Esophagus (tissue), 2 donors: ENCODE data around the gene CYTH4. TPM values are rescaled to one million over a fixed set of nuclear protein-coding genes. Genes with fewer than 3 reads are reported as not detected.

Experiments
- H3K27ac ChIP-seq, 2 donors: one replicate each; pipeline ENCODE4 v1.5.1; 2013; ENCODE audit warnings: low read depth in 2 of 2, mild to moderate bottlenecking in 2 of 2, inconsistent platforms in 1 of 2, low read length in 1 of 2, moderate library complexity in 1 of 2
- H3K27me3 ChIP-seq, 2 donors: one replicate each; pipeline ENCODE4 v1.6.1; 2013; ENCODE audit warnings: low read length in 2 of 2, control low read depth in 1 of 2, mild to moderate bottlenecking in 1 of 2; ENCODE audit not compliant: insufficient read depth in 2 of 2, control insufficient read depth in 1 of 2
- H3K36me3 ChIP-seq, 2 donors: one replicate each; pipeline ENCODE4 v1.6.1; 2013; ENCODE audit warnings: low read length in 1 of 2; ENCODE audit not compliant: control insufficient read depth in 2 of 2, insufficient read depth in 2 of 2
- H3K4me1 ChIP-seq, 2 donors: one replicate each; pipeline ENCODE4 v1.6.1; 2013; ENCODE audit warnings: low read length in 1 of 2; ENCODE audit not compliant: control insufficient read depth in 2 of 2, insufficient read depth in 2 of 2
- H3K4me3 ChIP-seq, 2 donors: one replicate each; pipeline ENCODE4 v1.5.1; 2013; ENCODE audit warnings: low read length in 2 of 2, mild to moderate bottlenecking in 2 of 2, low read depth in 1 of 2, moderate library complexity in 1 of 2
- H3K9me3 ChIP-seq, 2 donors: one replicate each; pipeline ENCODE4 v1.6.1; 2013; ENCODE audit warnings: mild to moderate bottlenecking in 2 of 2, low read depth in 1 of 2, low read length in 1 of 2, moderate library complexity in 1 of 2; ENCODE audit not compliant: control insufficient read depth in 2 of 2, insufficient read depth in 1 of 2
- WGBS, 2 donors: extraction: QIAGEN DNeasy Blood & Tissue Kit; methylation state at CpG; one replicate each; pipeline ENCODE4 v1.1.7; 2013; 5-methylcytosine and 5-hydroxymethylcytosine counted together
- polyA plus RNA-seq, 2 donors: library from polyadenylated mRNA; stranded (reverse); fragments of 200-250 nt; gene quantifications; one replicate each; pipeline ENCODE4 v1.2.3, GENCODE V29; 2013
- donor health status: healthy with polysubstance abuse.
- donor health status: Bipolar disorder and iron deficiency.

CYTH4 gene
- polyA plus RNA-seq, 2 donors = 1.4 to 4.1 TPM

DNA sequence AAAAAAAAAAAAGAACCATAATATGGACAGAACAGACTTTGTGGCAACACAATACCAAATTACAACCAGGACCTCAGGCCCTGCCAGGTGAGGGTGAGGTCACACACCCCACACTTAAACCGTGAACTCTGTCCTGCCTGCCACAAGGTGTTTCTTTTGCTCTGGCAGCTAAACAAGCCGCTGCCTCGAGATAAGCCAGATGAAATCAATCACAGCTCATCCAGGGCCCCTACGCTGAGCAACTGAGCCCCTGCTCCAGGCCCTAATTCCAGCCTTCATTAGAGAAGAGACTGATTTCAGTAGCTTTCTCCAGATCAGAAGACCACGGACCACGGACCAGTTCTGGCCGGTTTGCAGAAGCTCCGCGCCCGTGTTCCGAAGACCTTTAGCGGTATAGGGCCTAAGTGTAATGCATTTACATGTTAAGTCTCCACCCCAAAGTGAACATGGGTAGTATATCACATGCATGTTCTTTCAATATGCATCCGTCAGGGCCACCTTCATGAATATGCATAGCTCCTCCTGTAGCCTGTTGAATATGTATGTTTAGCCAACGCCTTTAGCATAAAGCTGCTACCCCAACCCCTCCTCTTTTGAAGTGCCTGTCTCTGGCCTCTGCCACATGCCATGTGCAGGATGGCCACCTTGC, 23.4 kb upstream of the CYTH4 start:
- Histone ChIP-seq H3K27me3 (peaks cover 0 to 2% of the 10 kb centered on the region in 2 donors), H3K36me3 (no peaks in the 10 kb centered on the region), H3K9me3 (peaks cover 0 to under 1% of the 10 kb centered on the region in 2 donors), H3K4me3 (no peak overlapping the region), H3K4me1 (no peaks in the 10 kb centered on the region), H3K27ac (no peak overlapping the region)
- 64 to 70% methylated on average over 14 of the region's 14 CpGs for WGBS, 2 donors

DNA sequence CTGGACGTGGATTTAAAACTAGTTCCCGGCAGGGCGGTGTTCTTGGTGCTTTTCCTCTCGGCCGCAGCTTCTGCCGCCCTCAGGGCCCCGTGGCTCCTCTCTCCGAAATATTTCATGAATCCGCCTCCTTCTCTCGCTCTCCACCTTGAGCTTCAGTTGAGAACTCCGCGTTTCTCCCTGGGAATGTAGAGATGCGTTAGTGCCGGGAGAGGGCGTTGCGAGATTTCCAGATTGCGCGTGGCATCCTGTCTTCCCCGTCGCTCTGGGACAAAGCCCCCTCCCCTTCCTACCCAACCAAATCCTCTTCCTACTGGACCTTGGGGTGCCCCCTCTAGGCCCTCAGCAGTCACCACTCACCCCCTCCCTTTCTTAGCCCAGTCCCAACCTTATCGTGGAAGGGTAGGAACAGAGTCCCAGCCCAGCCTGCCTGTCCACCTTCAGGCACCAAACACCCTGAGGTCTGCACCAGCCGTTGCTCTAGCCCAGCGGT, 22.7 kb upstream of the CYTH4 start:
- H3K4me3 ChIP-seq = no peak overlapping the region
- 11 to 16% methylated on average over 23 of the region's 23 CpGs for WGBS, 2 donors
- H3K36me3 ChIP-seq = no peaks in the 10 kb centered on the region
- H3K4me1 ChIP-seq = no peaks in the 10 kb centered on the region
- H3K27ac ChIP-seq = no peak overlapping the region
- peaks cover 0 to 2% of the 10 kb centered on the region in 2 donors for H3K27me3 ChIP-seq
- peaks cover 4 to 8% of the 10 kb centered on the region in 2 donors for H3K9me3 ChIP-seq

DNA sequence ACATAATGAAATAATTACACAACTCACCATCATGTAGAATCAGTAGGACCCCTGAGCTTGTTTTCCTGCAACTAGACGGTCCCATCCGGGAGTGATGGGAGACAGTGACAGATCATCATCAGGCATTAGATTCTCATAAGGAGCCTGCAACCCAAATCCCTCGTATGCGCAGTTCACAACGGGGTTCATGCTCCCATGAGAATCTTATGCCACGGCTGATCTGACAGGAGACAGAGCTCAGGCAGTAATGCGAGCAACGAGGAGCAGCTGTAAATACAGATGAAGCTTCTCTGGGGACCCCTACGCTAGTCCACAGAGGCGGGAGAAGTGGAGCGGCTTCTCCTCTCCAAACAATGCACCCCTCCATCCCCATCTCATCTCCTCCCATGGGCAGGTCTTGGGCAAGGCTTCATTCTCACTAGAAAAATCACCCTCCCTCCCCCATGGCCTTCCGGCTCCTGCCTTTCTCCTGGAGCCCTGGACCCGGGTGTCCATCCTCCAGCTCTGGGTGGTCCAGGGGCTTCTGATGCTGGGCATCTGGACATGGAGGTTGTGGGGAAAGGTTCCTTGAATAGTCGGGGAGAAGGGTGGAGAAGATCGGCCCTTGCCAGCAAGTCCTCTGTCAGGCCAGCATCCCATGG, 22.0 kb upstream of the CYTH4 start:
- H3K36me3 ChIP-seq = no peaks in the 10 kb centered on the region
- H3K27me3 ChIP-seq = peaks cover 0 to 2% of the 10 kb centered on the region in 2 donors
- no peaks in the 10 kb centered on the region for H3K4me1 ChIP-seq
- H3K4me3 ChIP-seq = no peak overlapping the region
- peaks cover 6 to 9% of the 10 kb centered on the region in 2 donors for H3K9me3 ChIP-seq
- H3K27ac ChIP-seq = no peak overlapping the region
- WGBS, 2 donors = 53 to 60% methylated on average over 15 of the region's 15 CpGs

- WGBS, 2 donors = 23 to 24% methylated on average over 14 of the region's 14 CpGs
- Histone ChIP-seq H3K27me3 (peaks cover 0 to 2% of the 10 kb centered on the region in 2 donors), H3K4me1 (no peaks in the 10 kb centered on the region)
Observed at GRCh38 chr22:37260901-37261336, 21.4 kb upstream of the CYTH4 start.

DNA sequence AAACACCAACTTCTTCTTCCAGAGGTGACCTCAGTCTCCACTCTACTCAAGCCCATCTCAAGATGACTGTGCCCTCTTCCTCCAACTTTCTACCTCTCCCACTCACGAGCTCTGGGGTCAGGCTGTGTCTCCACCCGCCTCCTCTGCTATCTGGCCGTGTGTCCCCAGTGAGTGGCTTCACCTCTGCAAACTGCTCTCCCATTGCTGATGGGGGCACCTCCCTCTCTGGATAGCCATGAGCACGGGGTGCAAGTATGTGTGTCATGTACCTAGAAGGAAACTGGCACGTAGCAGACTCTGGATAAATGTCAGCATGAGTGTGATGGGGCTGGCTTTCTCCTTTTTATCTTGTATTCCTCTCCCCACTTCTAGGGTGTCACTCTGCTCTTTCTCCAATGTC, 20.0 kb upstream of the CYTH4 start:
- H3K9me3 ChIP-seq = peaks cover 6 to 9% of the 10 kb centered on the region in 2 donors
- no peaks in the 10 kb centered on the region for H3K4me1 ChIP-seq
- no peaks in the 10 kb centered on the region for H3K36me3 ChIP-seq
- WGBS, 2 donors = 61 to 64% methylated on average over 5 of the region's 5 CpGs
- H3K4me3 ChIP-seq = no peak overlapping the region
- H3K27ac ChIP-seq = no peak overlapping the region
- H3K27me3 ChIP-seq = no peaks in the 10 kb centered on the region

More at GRCh38 chr22:37260901-37261336, 21.4 kb upstream of the CYTH4 start:
- Histone ChIP-seq H3K4me3 (no peak overlapping the region), H3K36me3 (no peaks in the 10 kb centered on the region), H3K27ac (no peak overlapping the region), H3K9me3 (peaks cover 6 to 9% of the 10 kb centered on the region in 2 donors)

DNA sequence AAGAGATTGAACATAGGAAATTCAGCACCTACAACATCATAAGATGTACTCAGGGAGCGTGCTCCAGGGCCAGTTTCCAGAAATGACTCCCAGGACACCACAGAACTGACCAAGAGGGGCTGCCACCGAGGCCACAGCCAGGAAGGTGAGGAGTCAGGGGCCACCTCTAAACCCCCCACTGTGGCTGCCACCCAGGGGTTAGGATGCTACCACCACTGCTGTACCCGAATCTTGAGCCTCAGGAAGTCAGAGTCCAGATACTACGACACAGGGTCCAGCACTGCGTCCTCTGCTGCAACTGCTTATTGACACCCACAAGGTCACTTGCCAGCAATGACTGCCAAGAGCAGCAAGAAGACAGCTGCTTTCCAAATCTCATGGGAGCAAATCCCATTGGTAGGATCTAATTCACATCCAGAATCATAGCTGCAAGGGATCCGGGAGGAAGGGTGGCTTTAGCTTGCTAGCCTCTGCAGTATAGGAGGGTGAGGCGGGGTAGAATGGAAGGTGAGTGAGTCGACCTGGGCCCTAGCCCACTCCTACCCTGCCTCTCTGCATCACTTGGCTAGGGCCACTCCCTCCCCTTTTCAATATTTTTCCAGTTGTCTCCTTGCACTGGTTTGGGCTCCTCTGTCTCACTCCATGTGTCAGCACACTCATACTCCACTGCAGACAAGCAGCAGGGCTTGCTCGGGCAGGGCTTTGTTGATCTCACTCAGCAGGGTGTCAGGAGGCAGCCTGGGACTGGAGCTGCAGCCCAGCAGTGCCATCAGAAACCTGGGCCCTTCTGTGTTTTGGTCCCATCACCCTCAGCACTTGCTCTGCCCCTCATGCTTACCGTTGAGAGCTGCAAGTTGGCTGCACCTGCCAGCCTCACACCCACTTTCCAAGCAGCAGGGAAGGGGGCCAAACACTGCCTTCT, 18.1 kb upstream of the CYTH4 start:
- 79 to 82% methylated on average over 10 of the region's 10 CpGs for WGBS, 2 donors
- H3K4me1 ChIP-seq = no peaks in the 10 kb centered on the region
- peaks cover 6 to 9% of the 10 kb centered on the region in 2 donors for H3K9me3 ChIP-seq
- no peaks in the 10 kb centered on the region for H3K27me3 ChIP-seq
- H3K4me3 ChIP-seq = no peak overlapping the region
- no peak overlapping the region for H3K27ac ChIP-seq
- no peaks in the 10 kb centered on the region for H3K36me3 ChIP-seq

- no peak overlapping the region for H3K27ac ChIP-seq
- no peak overlapping the region for H3K4me3 ChIP-seq
- 48% methylated on average over 18 of the region's 18 CpGs for WGBS, 2 donors
- no peaks in the 10 kb centered on the region for H3K27me3 ChIP-seq
- peaks cover 6 to 9% of the 10 kb centered on the region in 2 donors for H3K9me3 ChIP-seq
- H3K4me1 ChIP-seq = no peaks in the 10 kb centered on the region
- no peaks in the 10 kb centered on the region for H3K36me3 ChIP-seq
Observed at GRCh38 chr22:37266581-37267134, 15.7 kb upstream of the CYTH4 start.

- H3K9me3 ChIP-seq = peaks cover 6 to 9% of the 10 kb centered on the region in 2 donors
- H3K36me3 ChIP-seq = no peaks in the 10 kb centered on the region
- no peak overlapping the region for H3K4me3 ChIP-seq
- WGBS, 2 donors = 7 to 9% methylated on average over 22 of the region's 22 CpGs
- H3K27me3 ChIP-seq = no peaks in the 10 kb centered on the region
- H3K27ac ChIP-seq = peak overlapping the region in 1 of 2 donors; percentile 34
- no peaks in the 10 kb centered on the region for H3K4me1 ChIP-seq
Observed at GRCh38 chr22:37267135-37267587, 15.1 kb upstream of the CYTH4 start.
